NCI-H510A treated with DMSO at 0.1 percent for 48 hours (cell line): ENCODE measurements around the gene ANKRD17.
A peak's percentile ranks its signal among the peaks of the same experiment; 100 is the strongest.

Experiments used
- DNase-seq: peaks from one replicate; lab custom pipeline; 2025; lab: John Stamatoyannopoulos, UW

The ANKRD17 gene

GRCh38 chr4:73194064-73194463 is 64.5 kb downstream of the ANKRD17 start:
- DNase-seq = no peak

GRCh38 chr4:73193659-73194058 is 64.9 kb downstream of the ANKRD17 start:
- DNase-seq = no peak

- no peak for DNase-seq
These were observed 65.4 kb downstream of the ANKRD17 start for GRCh38 chr4:73193155-73193554.

- DNase-seq = no peak
These were observed 69.3 kb downstream of the ANKRD17 start for GRCh38 chr4:73189274-73189810.

GRCh38 chr4:73187325-73187724 is 71.3 kb downstream of the ANKRD17 start:
- no peak for DNase-seq

- no peak for DNase-seq
These were observed 72.7 kb downstream of the ANKRD17 start for GRCh38 chr4:73185903-73186302.

- no peak for DNase-seq
These were observed 77.4 kb downstream of the ANKRD17 start for GRCh38 chr4:73181231-73181630.

GRCh38 chr4:73178389-73178788 is 80.2 kb downstream of the ANKRD17 start:
- no peak for DNase-seq

GRCh38 chr4:73172161-73172560 is 86.4 kb downstream of the ANKRD17 start:
- DNase-seq = no peak

- no peak for DNase-seq
These were observed 87.9 kb downstream of the ANKRD17 start for GRCh38 chr4:73170518-73171198.

- DNase-seq = no peak
These were observed 92.4 kb downstream of the ANKRD17 start for GRCh38 chr4:73166212-73166611.

- no peak for DNase-seq
These were observed 96.9 kb downstream of the ANKRD17 start for GRCh38 chr4:73161527-73162185.

- DNase-seq = no peak
These were observed 102.2 kb downstream of the ANKRD17 start for GRCh38 chr4:73156394-73156793.

GRCh38 chr4:73152893-73153292 is 105.7 kb downstream of the ANKRD17 start:
- DNase-seq = no peak

GRCh38 chr4:73142995-73143547 is 115.5 kb downstream of the ANKRD17 start:
- DNase-seq = no peak

GRCh38 chr4:73139991-73140390 is 118.6 kb downstream of the ANKRD17 start:
- no peak for DNase-seq

- DNase-seq = no peak
These were observed 119.4 kb downstream of the ANKRD17 start for GRCh38 chr4:73139245-73139644.

- no peak for DNase-seq
These were observed 121.5 kb downstream of the ANKRD17 start for GRCh38 chr4:73137121-73137520.

- no peak for DNase-seq
These were observed 124.8 kb downstream of the ANKRD17 start for GRCh38 chr4:73133784-73134183.

- no peak for DNase-seq
These were observed 127.3 kb downstream of the ANKRD17 start for GRCh38 chr4:73131281-73131680.

GRCh38 chr4:73129319-73129718 is 129.3 kb downstream of the ANKRD17 start:
- no peak for DNase-seq

- peak; percentile 16 for DNase-seq
These were observed 130.7 kb downstream of the ANKRD17 start for GRCh38 chr4:73127839-73128453.

- DNase-seq = no peak
These were observed 149.1 kb downstream of the ANKRD17 start for GRCh38 chr4:73109493-73109892.
